Measurements from ENCODE around the gene TMEM229B. TPM values are rescaled to one million over a fixed set of nuclear protein-coding genes. Genes with fewer than 3 reads are reported as not detected.

TMEM229B gene
- total and polyA plus RNA-seq, 8 donors: 1.9 to 7.5 (median 3.7) TPM

- no peak for DNase-seq
Measured at GRCh38 chr14:67485501-67486095, 2.9 kb downstream of the TMEM229B start.

GRCh38 chr14:67483579-67484285, 4.8 kb downstream of the TMEM229B start:
- peaks cover 0 to 2% (median 0%) of the 10 kb centered on the region in 3 donors for H3K36me3 ChIP-seq
- H3K4me1 ChIP-seq: no peaks in the 10 kb centered on the region
- no peaks in the 10 kb centered on the region for H3K27me3 ChIP-seq
- H3K27ac ChIP-seq: no peak overlapping the region
- intact Hi-C loops (cut with DNase I): no loop called here
- 86 to 91% methylated on average over 8 of the region's 8 CpGs for WGBS, 2 donors
- FAIRE-seq (no peak), ATAC-seq (no peak), DNase-seq (peak in 1 of 6 donors; percentile 60)
- TF ChIP-seq CTCF (IDR thresholded peaks at IDR 0.05): no peak
- H3K9me3 ChIP-seq: no peaks in the 10 kb centered on the region
- H3K4me3 ChIP-seq: no peak overlapping the region

More at GRCh38 chr14:67485501-67486095, 2.9 kb downstream of the TMEM229B start:
- 90% methylated on average over 4 of the region's 4 CpGs for WGBS, 2 donors
- ATAC-seq (no peak), FAIRE-seq (no peak)
- no peak for TF ChIP-seq CTCF (IDR thresholded peaks at IDR 0.05)
- no peaks in the 10 kb centered on the region for H3K9me3 ChIP-seq
- intact Hi-C loops (cut with DNase I): no loop called here
- no peak overlapping the region for H3K4me3 ChIP-seq
- no peaks in the 10 kb centered on the region for H3K27me3 ChIP-seq
- H3K36me3 ChIP-seq: peaks cover 0 to 2% (median 0%) of the 10 kb centered on the region in 3 donors
- no peaks in the 10 kb centered on the region for H3K4me1 ChIP-seq
- no peak overlapping the region for H3K27ac ChIP-seq

GRCh38 chr14:67482231-67483164, 6.0 kb downstream of the TMEM229B start:
- Histone ChIP-seq H3K27ac (no peak overlapping the region), H3K4me3 (no peak overlapping the region), H3K4me1 (no peaks in the 10 kb centered on the region), H3K36me3 (peaks cover 0 to 2% (median 0%) of the 10 kb centered on the region in 3 donors), H3K9me3 (no peaks in the 10 kb centered on the region), H3K27me3 (no peaks in the 10 kb centered on the region)
- no peak for FAIRE-seq
- 91% methylated on average over 8 of the region's 8 CpGs for WGBS, 2 donors
- TF ChIP-seq CTCF (IDR thresholded peaks at IDR 0.05): no peak
- intact Hi-C loops (cut with DNase I): no loop called here
- no peak for ATAC-seq
- no peak for DNase-seq

GRCh38 chr14:67480011-67480410, 8.5 kb downstream of the TMEM229B start:
- no peak for TF ChIP-seq CTCF (IDR thresholded peaks at IDR 0.05)
- Histone ChIP-seq H3K27ac (no peak overlapping the region), H3K4me1 (no peaks in the 10 kb centered on the region), H3K36me3 (no peaks in the 10 kb centered on the region), H3K4me3 (no peak overlapping the region), H3K9me3 (no peaks in the 10 kb centered on the region), H3K27me3 (no peaks in the 10 kb centered on the region)
- FAIRE-seq (no peak), DNase-seq (no peak), ATAC-seq (no peak)
- intact Hi-C loops (cut with DNase I): no loop called here
- 70 to 73% methylated on average over 9 of the region's 9 CpGs for WGBS, 2 donors
